HG03064 (cell line): ENCODE data around the gene SIAE.

Source experiments
- ATAC-seq: cut with Tn5 transposase; IDR thresholded peaks from one replicate; pipeline ENCODE4 v1.9.1; 2021; ENCODE audit warnings: low read depth; ENCODE audit not compliant: unreplicated experiment

SIAE gene

DNA sequence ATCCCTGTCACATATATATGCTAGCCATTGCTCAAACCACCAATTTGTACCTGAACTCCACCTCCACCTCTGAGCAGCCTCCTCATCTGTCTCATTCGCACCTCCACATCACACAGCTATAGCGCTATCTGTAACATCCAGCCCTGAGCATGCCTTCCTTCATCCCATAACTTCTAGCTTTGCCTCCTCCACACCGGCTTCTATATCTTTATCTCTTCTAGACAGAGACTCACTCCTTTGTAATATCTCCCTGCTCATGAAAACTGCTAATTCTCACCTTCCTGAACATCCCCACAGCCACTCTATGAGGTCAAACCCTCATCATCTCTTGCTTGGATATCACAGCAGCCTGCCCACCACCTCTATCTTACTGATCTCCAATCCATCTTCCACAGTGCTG is 5.9 kb downstream of the SIAE start:
- no peak for ATAC-seq

DNA sequence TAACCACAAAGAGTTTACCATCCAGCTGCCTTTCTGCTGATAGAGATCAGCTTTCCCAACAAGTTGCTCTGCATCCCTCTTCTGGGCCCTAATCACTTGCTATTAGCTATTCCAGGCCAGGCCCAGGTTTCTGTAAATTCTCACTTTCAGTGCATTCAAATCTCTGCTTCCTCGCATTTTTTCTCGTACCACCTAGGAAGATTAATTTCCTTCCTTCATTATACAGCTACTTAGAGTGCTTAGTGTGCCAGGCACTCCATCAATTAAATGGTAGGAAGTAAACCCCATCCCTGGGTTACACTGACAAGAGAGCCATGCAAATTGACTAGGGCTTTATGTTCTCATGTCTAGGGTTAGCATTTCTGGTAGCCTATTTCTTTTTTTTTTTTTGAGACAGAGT is 9.7 kb downstream of the SIAE start:
- no peak for ATAC-seq

DNA sequence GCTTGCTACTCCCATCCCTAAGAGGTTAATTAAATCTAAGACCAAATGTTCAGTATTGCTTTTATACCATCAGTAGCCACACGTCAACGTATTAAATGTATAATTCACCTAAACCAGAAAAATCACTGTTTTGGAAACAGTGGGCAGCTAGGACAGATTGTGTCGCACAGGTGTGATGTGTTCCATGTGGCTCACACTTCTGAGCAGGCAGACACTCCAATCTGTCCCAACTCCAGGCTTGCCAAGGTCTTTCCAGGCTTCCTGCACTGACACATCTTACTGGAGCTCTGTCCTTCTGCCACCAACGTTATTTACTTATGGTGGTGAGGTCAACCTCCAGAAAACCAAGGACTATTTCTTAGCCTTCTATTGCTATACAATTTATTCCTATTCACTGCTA is 11.4 kb downstream of the SIAE start:
- no peak for ATAC-seq

DNA sequence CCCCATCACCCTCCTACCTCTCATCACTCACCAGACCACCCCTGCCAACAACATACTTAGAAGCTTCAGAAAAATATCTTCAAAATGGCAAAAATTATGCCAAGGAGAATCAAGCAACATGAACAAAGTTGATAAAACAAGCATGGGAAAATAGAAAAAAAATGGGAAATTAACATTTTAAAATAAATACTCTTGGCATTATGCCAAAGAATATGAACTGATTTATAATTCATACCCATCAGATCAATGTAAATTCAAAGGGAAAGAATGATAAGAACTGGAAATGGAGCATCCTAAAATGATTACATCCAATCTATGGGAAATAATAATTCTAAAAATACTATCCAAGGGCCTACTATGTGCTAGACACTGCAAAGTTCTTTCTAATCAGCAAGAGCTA is 12.0 kb downstream of the SIAE start:
- ATAC-seq: no peak

DNA sequence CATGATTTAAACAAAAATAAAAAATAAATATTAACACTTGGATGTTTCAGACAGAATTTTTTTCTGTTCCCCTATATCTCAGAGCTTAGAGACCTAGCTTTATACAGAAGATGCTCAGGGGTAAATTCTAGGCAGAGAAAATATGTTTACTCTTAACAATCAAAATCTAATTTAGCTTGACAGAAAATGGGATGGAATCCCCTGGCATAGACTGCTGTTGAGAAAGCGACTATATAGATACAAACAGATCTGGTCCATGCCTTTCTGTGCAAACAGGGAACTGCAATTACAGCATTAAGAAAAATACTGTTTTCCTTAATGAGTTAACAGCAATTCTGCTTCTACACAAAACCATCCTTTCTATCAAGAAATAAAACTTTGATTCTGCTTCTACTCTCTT is 14.6 kb downstream of the SIAE start:
- ATAC-seq: no peak

DNA sequence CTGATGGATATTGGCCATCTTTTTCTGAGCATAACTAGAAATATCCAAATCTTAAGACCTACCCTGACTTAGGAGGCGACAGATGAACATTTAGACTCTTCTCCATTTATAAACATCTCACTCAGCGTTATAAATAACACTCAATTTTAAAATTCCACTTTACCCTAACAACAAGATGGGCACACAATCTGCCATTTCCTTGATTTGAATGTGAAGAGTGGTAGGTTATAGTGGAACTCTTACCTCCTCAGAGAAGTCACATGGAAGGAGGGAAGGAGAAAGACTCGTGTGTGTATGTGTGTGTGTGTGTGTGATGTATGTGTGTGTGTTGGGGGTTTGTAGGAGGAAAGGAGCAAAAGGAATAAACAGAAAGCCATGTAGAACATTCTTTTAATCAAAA is 15.0 kb downstream of the SIAE start:
- ATAC-seq: no peak

DNA sequence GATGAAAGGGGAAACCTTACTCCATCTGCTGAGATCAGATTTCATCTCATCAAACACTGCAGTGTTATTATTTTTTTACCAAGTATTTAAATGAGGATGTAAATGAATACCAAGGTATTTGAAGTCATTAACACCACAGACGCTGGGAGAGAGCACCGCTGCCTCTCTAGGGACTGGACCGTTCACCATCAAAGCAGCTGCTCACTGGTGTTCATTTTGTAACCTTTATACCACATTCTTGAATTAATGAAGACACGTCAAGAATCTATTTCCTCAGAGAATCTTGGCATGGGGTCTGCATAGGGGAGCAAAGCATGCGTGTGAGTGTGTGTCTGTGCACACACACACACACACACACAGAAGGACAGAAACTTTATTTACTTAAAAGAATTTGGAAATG is 15.6 kb downstream of the SIAE start:
- ATAC-seq: no peak

DNA sequence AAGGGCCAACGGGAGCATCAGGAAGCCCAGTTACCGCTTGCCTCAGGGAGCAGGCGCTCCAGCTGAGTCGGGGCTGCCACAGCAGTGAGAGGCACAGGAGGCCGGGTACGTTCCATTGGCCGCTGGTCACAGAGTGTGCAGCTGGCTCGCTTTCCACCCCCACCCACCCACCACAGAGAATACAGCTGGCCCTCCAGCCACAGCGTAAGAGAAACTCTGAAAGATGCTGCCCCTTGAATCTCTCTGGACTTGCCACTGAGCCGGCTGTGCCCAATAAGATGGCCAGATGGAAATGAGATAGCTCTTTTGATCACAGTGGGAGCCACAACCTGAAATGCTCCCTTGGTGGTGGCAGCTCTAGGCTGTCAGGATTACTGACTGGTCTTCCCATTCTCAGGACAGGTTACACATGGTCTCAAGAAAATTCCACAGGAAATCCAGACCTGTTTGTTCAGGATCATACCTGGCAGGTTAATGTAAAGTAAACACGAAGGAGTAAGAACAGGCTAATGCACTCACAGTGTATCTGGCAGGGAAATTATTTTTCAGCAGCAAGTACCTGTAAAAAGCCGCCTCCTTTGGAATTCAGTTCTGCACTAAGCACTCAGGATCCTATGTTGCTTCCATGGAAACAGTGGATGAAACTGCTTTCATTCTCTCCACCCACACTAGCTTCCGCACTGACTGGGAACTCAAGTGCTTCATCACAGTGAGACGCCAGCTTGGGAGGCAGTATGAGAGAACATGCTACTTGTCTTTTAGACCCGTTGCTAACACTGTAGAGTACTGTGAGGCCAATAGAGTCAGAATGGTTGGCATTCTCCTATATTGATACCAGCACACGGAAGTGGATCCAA is 16.5 kb downstream of the SIAE start:
- no peak for ATAC-seq

DNA sequence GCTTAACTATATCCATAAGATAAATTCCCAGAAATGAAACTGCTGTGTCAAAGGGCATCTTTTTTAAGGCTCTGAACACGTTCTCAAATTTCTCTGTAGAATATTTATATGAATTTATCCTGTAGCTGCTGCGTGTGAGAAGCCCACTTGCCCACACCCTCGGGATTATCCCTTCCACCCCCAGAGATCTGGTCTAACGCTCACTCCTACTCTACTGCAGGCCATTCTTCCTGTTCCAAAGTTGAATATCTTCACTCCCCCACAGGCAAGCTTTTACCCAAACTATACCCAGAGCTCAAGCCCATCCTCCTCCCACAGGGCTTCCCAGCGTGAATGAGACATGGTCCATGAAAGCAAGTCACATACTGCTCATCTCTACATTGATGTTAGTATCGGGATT is 24.9 kb downstream of the SIAE start:
- ATAC-seq: no peak

DNA sequence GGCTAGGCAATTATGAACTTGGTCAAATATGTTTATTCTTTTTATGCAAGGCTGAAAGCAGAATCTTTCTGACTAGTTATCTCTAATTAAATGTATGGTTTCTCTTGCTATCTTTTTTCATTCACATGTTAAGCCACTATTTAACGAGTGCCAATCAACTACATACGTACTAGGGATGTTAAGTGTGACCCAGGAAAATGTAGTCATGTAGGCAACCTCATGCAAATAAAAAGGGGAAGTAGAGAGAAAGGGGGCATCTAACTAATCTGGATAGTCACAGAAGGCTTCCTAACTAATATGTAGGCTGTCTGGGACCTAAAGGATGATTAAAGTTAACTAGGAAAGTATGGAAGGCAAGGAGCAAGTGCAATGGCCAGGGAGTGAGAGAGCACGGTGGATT is 27.4 kb downstream of the SIAE start:
- no peak for ATAC-seq

DNA sequence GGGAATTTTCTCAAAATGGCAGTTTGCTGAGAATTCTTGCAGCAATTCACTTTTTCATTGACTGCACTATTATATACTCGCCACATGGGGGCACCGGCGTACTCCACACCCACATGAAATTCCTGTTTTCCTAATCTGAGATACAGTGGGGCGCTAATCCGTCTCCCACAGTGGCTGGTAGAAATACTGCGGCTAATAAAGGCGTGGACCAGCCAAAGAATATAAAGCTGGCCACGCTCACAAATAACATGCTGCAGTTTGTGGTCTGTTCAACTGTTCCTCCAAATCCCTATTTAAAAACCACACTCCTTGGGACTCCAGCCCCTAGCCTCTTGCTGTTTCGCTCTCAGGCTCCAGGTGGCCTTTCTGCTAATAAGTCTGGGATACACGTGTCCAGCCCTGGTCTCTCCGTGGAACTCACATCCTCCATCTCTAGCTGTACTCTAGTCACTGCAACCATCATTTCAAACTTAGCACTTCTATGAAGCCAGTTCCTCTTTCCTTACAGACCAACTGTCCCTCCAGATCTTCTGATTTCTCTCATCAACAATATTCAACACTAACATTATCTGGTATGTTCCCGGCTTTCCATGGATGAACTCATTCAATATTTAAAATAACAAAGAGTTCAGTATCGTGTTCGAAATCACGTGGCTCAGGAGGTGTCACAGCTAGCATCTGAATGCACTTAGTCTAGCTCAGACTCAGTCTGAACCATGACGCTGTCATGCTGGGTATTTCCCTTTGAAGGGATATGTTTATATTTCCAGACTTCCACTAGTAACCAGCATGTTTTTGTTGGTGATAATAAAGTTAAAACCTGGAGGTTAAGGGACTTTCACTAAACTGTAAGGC is 28.9 kb downstream of the SIAE start:
- no peak for ATAC-seq

DNA sequence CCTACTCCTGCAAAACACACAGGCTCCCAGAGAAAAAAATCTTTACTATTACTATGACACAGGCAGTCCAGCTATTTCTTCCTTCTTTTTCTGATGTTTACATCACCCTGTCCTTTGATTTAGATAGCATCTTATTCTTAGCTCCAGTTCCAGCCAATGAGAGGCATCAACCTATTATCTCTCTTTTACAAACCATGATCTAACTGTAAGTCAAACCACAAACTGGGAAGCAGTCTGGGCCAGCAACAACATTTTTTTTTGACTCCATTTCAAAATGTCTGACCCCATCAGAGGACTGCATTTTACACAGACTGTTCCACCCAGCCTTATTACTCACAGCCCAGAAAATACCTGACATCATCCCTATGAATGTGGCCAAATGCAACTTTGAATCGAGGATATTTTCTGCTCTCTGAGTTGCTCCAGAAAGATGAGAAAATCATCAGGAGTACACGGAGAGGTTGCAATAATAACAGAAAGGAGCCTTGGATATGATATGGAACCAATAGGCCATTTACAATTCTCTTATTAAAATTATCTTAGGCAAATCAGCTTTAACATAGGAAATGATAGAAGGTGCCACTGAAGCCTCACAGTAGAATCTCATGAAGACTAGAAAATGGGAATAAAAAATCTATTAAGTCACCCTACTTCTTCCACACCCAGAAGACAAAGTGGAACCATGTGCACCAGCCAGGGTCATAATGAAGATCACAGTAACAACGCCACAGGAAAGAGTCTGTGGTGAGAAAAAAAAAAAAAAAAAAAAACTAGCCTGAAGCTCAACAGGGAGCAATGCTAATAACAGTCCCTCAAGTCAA is 29.7 kb downstream of the SIAE start:
- ATAC-seq: no peak

DNA sequence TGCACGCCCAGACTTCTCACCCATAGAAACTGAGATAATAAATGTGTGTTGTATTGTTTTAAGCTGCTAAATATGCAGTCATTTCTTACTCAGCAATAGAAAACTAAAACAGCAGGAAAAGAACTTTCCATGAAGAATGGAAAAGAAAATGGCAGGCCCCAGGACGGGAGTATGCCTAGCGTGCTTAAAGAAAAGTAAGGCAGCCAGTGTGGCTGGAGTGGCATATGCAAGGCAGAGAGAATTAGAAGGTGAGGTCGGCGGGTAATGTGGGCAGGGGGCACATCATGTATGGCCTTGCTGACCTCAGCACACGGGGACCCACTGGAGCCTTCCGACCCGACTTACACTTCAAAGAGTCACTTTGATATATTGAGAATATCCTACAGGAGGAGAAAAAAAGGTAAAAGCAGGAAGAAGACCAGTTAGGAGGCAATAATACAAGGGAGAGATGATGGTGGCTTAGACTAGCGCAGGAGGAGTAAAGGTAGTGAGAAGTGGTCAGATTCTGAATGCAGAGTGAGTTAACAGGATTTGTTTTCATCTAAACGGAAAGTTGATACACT is 30.4 kb downstream of the SIAE start:
- no peak for ATAC-seq

DNA sequence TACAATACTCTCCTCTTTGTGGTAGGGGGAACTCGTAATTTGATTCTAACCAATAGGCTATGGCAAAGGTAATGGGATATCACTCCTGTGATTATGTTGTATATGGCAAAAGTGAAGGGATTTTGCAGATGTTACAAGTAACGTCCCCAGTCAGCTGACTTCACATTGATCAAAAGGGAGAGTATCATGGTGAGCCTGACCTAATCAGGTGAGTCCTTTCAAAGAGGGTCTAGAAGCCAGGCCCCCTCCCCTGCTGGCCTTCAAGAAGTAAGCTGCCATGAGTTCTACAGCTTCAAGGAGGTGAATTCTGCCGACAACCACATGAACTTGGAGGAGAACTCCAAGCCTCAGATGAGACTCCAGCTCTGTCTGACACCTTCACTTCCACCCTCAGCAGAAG is 30.9 kb downstream of the SIAE start:
- no peak for ATAC-seq

DNA sequence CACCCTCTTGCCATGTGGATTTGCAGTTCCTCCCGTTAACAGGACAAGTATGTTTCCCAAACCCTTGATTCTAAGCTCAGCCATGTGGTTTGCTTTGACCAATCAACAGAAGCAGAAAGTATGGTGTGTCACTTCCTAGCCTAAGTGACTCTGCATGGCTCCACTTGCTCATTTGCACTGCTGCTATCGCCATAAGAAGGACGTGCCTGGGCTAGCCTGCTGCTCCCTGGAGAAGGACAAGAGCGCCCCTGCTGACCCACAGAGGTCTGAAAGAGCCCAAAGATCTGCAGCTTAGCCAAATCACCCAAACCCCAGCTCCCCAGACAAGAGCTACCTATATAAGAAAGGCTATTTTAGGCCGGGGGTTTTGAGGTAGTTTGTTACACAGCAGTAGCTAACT is 32.9 kb downstream of the SIAE start:
- no peak for ATAC-seq

DNA sequence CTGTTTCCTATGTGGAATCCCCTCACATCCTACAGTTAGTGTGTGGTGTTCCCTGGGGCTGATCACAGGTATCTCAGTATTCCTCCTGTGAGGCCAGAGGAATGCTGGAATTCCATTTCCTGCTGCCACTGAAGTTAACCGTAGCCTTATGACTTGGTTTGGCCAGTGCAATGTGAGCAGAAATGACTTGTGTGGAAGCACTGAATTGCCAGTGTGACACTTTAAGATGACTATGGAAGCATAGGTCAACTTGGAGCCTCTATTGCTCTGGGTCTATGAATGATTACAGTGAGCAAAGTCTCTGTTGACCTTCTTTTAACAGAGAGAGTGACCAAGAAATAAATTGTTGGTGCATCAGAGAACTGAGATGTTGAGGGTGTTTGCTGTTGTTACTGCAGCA is 34.4 kb downstream of the SIAE start:
- no peak for ATAC-seq

DNA sequence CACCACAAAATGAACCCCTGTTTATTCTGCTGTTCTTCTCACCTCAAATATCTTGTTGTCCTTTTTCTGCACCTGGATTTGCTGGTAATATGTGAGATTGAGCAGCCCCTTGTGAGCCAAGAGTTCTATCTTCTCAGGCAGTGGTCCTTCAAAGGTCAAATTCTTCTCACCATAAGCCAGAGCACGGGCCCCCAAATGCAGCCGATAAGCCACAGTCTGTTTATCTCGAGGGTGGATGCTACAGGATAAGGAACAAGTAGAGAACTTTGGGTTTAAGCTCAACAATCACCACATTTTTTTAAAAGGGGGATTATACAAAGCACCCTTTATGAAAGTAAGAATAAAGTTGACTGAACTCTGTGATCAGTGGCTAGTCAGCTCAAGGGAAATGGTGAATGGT is 35.0 kb downstream of the SIAE start:
- no peak for ATAC-seq

DNA sequence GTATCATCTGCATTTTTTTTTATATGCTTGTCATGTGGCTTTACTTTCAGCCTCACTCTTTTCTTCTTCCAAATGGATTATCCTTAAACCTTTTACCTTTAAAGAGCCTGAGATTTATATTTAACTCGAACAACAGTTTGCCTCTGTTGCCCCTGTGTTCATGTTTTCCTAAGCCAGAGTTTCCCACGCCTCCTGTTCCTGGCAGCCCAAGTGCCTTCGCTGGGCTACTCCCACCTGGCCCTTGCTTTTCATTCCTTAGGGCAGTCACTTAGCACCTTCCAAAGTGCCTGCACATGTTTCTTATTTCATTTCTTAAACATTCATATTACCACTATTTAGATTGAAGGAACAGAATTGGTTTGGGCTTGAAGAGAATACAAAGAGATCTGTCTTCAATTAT is 37.6 kb downstream of the SIAE start:
- no peak for ATAC-seq

DNA sequence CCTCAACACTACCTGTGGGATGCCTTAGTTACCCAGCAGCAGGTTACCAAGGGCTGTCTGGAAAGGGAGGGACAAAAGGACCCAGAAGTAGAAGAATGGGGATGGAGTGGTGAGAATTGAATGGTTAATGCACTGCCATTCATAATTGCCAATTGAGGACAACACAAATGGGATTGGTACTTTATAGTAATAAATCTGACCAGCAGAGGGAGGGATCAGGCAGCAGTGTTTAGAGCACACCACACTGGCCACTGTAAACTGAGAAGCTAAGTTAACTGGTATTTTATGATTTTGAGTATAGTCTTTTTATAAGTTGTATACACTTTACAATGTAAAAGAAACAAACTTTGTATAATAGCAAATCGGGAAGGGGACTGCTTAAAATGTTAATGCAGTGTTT is 40.2 kb downstream of the SIAE start:
- no peak for ATAC-seq

DNA sequence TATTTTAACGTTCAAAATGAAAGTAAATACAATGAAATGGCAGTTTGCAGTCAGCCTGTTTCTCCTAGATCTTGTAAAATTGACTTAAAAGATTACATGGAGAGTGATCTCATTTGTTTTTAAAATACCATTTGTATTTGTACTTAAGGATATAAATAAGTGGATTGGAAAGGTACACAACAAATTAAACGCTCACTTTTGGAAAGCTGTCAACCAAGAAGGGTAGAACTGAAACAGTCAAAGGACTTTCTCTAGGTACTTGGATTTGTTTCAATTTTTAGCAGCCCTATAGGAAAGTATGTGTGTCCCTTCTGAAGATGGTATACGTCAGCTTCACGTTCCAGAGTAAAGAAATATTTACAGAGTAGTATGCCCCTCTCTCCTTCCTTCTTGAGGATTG is 43.6 kb downstream of the SIAE start:
- no peak for ATAC-seq

DNA sequence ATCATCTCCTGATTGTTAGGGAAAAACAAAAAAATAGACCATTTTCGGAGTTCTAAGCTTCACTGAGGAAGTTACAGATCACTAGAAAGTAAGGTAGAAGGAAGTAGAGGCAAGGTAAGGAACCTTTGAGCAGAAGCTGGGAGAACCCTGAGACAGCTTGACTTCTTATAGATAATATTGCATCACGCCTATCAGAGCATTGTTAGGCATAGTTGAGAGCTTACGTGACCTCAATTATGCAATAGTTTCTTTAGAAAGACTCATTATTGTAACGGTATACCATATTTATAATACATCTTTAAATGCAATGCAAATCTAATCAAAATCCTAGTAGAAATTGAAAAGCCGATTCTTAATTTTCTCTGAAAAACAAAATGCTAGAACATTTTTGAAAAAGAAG is 46.0 kb downstream of the SIAE start:
- no peak for ATAC-seq
